ENCODE measurements around the gene FGD4.
"Not testable (repeated sequence)": the region's sequence is repeated elsewhere in the genome, so short reads cannot be mapped to it uniquely, and the experiment has no call there.

Gene FGD4

DNA sequence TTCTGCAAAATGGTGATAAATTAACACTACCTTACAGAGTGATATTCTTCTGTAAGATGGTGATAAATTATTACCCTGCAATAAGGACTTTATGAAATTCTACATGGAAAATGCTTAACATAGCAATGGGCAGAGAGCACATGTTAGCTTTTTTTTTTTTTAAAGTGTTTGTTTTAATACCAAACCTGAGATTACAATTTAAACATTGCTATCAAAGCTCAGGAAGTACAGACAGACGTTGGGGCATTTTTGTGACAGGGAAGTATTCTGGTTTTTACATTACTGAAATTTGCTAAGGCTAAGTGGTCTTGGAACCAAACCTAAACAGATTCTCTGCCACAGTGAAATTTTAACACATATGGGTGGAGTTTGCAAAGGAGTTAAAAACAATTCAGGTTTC lies 133.1 kb downstream of the FGD4 start:
- no peak for DNase-seq

DNA sequence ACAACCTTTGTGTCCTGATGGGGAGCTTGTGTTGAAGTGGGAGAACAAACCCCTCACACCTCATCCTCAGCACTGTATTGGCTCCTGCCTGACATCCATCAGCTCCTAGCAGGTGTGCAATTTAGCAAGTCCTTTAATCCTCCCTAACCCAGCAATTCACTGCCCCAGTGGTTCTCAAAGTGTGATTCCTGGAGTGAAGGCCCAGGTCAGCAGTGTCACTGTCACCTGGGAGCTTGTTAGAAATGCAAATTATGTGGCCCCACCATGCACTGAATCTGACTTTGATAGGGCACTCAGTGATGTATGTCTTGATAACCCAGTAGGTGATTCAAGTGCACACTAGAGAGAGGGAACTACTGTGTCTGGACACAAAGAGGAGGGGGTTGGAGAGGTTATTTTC lies 133.6 kb downstream of the FGD4 start:
- no peak for DNase-seq

GRCh38 chr12:32533506-32533905 lies 134.1 kb downstream of the FGD4 start:
- DNase-seq: not testable (repeated sequence)

- DNase-seq: no peak
These were observed 134.7 kb downstream of the FGD4 start for GRCh38 chr12:32533971-32534590.

DNA sequence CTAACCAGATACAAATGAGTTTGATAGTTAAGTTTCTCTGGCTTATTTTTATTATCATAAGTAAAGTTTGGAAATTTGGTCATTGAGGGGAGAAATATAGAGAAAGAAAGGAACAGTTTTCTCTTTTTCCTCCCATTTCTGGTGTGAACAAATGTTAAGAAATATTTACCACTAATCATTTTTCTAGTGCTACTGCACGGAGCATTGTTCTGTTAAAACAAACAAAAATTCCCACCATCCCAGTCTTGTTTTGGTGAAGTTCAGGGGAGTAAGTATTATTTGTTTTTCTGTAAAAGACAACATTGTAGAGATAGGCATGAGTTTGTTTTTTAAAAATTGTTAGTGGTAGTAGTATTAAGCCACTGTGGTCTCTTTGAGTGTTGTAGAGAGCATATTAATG lies 135.3 kb downstream of the FGD4 start:
- no peak for DNase-seq

DNA sequence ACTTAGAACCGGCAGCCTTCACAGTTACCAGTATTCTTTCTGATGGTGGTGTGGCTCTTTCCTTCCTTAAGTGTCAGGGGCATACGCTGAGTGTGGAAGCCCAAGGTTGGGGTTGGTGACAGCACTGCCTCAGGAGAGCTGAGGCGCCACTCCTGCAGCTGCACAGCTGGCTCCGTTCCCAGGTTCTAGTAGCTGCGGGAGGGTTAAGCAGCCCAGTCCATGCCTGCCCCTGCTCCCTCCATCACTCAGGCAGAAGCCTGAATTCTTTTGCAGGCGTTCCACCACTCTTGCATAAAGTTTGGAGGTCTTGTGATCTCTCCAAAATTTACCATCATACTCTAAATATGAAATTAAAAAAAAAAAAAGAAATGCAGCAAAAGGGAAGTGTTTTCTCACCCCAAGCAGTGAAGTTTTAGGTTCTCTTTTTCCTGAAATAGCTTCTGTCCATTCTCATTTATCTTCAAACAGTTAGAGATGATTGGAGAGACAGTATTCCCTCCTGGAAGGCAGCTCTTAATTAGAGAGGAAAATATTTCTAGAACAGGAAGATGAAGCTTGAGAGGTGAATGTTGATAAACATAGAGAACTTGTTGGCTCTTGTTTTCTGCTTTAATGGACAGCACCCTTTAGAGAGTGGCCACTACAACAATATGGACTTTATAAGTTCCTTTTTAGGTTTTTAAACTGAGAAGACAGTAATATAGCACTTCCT lies 136.1 kb downstream of the FGD4 start:
- peak; percentile 78 for DNase-seq

DNA sequence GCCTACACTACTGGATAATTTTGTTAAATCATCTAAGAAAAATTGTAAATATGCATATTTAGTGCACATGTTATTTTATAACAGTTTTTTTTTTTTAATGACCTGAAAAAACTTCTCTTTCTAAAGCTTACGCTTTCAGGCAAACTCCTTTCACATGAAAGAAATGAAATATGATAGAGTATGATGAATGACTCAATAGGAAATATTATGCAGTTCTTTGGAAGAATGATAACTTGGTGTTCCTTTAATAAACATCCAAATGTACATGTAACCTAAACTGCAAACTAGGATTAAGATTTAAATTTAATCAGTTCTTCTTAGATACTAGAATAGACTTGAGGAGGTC lies 136.6 kb downstream of the FGD4 start:
- DNase-seq: no peak

GRCh38 chr12:32541754-32542374 lies 142.5 kb downstream of the FGD4 start:
- DNase-seq: no peak

DNA sequence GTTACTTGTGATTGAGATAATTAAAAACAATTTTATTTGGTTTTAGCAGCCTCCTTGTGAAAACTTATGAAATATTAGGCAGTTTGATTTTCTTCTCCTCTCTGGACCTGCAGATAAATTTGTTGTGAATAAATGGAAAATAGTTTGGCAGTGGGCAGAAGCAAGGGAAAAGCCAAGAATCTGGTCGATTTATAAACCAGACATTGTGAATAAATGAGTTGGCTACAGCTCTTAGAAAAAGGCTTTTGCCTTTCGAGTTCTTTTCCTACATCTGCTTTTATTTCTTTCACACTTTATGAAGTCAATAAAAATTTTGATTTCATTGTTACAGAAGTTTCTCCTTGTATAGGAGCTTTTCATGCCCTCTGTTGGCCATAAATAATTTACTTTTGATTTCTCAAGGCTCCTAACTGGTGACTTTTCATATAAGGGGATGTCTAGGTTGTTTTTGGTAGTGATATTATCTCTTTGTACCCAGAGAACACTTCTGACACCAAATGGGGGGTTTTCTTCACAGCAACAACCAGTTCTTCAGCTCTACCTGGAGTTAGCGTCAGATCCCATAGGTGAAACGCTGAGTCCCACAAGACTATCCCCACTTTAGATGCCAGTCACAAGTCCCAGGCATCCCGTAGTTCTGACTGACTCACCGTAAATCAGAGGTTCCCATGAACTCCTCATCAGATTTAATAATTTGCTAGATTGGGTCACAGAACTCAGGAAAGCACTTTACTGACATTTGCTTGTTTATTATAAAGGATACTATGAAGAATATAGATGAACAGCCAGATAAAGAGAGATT lies 143.3 kb downstream of the FGD4 start:
- DNase-seq: no peak

GRCh38 chr12:32544893-32545292 lies 145.5 kb downstream of the FGD4 start:
- no peak for DNase-seq

DNA sequence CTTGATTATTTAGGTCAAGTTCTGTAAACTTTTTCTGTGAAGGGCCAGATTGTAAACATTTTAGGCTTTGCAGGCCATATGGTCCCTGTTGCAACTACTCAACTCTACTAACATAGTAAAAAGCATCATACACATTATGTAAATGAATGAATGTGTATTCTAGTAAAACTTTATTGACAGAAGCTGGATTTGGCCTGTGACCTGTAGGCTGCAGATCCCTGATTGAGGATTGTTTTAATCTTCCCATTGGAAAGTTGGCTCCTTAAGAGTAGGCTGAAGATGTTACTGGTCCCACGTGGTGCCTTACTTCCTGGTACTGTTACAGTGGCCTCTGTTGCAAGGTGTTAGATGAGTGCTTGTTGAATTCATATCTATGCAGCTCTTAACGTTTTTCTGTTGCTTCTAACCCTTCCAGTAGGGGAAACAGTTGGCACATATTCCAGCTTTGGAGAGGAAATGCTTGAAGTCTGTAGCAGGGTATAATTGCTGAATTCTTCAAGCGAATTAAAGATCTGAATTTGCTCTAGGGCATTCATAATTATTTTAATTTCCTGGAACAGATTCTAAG lies 146.1 kb downstream of the FGD4 start:
- no peak for DNase-seq

DNA sequence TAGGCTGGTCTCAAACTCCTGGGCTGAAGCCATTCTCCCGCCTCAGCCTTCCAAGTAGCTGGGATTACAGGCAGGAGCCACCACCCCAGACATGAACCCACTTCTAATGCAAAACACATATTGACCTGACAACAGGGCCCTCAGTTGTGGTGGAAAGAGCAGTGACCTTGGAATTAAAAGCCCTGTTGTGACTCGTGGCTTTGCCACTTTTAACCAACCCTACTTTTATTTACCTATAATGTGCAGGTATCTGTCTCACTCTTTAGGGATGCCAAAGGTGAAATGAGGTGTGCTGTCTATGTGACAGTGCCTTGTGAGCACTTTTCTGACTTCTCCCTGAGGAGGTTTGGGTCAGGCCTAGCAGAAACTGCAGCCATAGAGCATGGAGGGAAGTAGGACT lies 146.9 kb downstream of the FGD4 start:
- DNase-seq: no peak

DNA sequence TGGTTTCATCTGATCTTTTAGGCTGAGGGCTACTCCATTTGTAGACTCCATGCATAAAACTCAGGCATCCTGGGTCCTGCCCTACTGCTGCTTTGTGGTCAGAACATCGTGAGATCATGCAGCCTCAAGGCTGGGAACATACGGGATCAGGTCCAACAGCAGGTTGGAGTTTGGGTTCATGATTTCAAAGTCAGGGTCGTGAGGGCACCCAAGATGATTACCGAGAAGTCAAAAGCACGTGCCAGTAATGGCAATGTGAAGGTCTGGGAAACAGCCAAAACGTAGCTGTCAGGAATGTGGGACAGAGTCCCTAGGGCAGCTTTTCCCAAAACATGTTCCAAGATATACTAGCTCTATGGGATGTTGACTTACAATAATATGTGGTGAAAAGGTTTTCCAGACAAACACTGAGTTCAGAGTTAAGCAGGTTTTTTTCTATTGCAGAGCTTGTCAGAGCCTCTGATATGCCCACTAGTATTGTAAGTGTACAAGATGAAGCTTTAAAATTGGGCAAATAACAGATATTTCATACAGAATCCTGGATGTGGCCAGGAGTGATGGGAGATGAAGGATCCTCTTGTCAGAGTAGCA lies 149.4 kb downstream of the FGD4 start:
- no peak for DNase-seq

- no peak for DNase-seq
These were observed 150.3 kb downstream of the FGD4 start for GRCh38 chr12:32549675-32550079.

DNA sequence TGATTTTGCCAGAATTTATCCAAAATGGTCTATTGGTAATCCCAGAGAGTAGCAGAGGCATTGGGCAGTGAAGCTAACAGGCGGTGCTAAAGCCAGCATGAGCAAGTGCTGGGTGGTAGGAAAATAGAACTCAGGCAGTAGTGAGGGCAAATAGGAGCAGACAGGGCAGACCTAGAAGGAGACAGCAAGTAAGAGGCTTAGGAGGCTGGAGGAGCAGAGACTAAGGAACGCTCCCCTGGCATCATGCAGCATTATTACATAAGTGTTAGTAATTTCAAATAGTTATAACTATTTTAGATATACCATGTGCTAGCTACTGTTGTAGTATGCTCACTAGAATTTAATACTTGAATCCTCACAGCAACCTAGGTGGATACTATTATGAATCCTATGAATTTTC lies 151.7 kb downstream of the FGD4 start:
- DNase-seq: no peak

DNA sequence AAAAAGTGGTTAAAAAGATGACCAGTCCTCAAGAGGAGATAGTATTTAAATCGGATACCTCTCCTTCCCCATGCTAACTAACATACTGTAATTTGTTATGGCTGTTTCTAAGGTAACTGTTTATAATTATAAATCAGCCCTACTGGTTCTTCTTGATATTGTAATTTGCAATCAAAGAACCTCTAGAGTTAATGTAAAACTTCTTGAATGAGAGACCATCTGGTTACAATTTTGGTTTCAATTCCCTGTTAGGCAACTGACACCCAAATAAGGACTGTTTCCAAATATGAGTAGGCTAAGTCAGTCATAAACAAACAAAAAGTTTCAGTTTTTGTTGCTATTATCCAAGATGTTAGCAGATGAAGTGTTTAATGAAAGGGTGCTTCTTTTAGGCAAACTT lies 159.5 kb downstream of the FGD4 start:
- no peak for DNase-seq

- no peak for DNase-seq
These were observed 160.1 kb downstream of the FGD4 start for GRCh38 chr12:32559434-32559833.

GRCh38 chr12:32560520-32560919 lies 161.2 kb downstream of the FGD4 start:
- no peak for DNase-seq

DNA sequence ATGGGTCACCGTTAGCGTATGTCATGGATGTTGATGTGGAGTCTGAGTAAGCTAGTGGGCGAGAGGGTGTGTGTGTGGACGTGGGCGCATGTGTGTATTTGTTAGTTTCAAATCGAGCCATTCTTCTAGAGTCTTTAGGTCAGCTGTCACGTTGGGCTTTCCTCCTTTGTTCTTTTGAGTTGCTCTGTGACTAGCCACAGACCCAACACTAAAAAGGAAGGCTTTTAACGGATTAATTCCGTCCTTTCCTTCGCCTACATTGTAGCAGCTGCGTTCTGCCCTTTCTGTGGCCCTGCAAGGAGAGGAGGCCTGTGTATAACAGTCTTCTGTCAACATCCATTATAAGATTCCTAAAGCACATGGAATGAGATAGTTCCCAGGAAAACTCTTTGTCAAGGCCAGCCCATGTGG lies 162.6 kb downstream of the FGD4 start:
- no peak for DNase-seq

- not testable (repeated sequence) for DNase-seq
These were observed 163.1 kb downstream of the FGD4 start for GRCh38 chr12:32562413-32562812.

- DNase-seq: no peak
These were observed 167.4 kb downstream of the FGD4 start for GRCh38 chr12:32566663-32567295.

DNA sequence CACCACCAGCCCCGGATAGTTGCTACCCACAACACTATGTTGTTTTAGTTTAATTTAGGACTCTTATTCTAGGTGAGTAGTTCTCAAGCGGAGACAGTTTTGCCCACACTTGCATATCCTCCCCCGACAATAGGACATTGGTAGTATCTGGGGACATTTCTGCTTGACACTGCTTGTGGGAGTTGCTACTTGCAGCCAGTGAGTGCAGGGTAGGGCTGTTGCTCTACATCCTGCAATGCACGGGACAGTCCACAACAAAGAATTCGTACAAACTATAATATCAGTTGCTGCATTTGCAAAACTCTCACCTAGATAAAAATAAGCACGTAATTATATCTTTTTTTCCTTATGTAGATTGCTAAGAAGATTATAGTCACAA lies 167.9 kb downstream of the FGD4 start:
- DNase-seq: no peak

DNA sequence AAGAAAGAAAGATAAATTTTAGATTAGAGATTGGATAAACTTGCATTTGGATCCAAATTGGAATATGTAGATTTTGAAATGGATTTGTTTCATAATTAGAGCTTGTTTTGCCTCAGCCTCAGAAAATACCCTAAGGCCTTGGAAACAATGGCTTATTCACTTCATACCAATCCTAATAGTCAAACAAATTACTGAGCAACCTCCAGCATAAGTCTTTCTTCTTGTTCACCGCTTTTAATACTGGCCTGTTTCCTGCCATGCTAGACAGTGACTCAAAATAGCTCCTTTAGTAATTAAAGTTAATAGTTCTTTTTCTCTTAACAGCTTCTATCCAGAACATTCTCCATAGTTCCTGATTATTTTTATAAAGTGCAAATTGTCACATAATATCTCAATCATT lies 168.9 kb downstream of the FGD4 start:
- no peak for DNase-seq

All from NCI-H1092 (cell line).